Measurements from ENCODE around the gene TMEM14A.
A peak's percentile ranks its signal among the peaks of the same experiment; 100 is the strongest.
"Not testable (repeated sequence)": the region's sequence is repeated elsewhere in the genome, so short reads cannot be mapped to it uniquely, and the experiment has no call there.

The TMEM14A gene, protein sequence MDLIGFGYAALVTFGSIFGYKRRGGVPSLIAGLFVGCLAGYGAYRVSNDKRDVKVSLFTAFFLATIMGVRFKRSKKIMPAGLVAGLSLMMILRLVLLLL

DNA sequence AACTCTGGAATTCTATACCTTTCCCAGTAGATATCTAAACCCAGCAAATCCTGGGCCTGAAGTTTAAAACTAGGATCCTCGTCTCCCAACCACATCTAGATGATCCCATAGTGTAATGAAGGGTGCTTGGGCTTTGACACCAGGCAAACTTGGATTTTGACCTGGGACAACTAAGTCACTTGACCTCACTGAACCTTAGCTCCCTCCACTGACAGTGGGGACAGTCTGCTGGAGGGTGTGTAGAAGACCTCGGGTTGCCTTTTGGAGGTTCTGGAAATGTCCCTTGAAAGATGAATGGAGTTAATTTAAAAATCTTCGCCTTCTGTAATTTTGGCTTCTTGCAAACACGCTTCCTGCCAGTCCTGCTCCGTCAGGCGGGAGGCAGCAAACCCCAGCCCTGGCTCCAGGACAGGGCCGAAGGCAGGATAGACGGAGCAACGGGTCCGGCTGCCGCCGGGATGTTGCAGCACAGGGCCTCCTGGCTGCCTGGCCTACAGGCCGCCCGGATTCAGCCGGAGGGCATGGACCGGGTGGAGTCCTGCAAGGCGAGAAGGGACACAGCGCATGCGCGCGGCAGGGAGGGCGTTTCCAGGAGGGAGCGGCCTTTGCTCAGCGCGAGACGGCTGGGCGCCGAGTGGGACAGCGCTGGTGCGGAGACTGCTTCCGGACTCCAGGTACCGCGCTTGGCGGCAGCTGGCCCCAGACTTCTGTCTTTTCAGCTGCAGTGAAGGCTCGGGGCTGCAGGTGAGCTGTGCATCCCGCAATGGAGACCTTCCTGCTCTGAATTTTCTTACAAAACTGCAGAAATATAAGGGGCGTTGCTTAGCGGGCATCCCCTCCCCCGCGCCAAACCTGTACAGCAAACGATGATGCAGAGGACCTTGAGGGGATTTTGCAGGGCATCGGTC is at the start of gene TMEM14A:
Gene TMEM14A, plus strand, starts transcription at position 612 of the 908 bp plus-strand sequence. CDS start 5,990 bp downstream, outside the sequence.
- peak; percentile 92 for DNase-seq (ENCODE audit: low spot score)

DNA sequence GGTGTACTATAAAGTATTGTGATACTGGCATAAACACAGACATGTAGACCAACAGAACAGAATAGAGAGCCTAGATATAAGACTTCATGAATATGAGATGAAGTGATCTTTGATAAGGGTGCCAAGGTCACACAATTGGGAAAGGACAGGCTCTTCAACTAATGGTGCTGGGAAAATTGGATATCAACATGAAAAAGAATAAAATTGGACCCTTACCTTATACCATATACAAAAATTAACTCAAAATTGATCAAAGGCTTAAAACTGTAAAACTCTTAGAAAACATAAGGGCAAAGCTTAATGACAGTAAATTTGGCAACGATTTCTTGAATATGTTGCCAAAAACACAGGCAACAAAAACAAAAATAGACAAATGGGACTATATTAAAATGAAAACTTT is 49.3 kb upstream of the TMEM14A start:
- DNase-seq (ENCODE audit: low spot score), result no peak

DNA sequence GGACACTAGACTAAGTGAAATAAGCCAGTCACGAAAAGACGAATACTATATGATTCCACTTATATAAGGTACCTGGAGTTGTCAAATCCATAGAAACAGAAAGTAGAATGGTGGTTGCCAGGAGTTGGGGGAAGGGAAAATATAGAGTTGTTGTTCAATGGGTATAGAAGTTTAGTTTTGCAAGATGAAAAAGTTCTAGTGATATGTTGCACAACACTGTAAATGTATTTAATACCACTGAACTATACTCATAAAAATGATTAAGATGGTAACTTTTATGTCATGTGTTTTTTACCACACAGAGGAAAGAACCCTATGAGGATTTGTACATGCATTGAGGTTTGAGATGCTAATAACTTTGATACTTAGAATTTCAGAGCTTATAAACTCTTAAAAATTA is 48.1 kb upstream of the TMEM14A start:
- no peak for DNase-seq (ENCODE audit: low spot score)

DNA sequence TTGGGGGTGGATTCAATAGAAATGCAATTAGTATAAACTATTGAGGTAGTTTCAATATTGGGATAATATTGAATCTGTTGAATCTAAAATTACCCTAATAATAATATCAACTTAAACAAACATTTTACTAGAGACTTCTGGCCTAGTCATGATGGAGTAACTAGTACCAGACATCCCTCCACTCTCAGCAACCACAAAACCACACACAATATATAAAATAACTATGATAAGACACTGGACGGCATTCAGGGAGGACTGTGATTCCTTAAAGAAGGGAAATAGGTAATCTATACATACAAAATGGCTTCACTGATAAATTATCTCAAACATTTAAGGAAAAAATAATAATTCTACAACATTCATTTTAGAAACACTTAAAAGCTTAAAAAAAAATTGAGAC is 38.9 kb upstream of the TMEM14A start:
- DNase-seq (ENCODE audit: low spot score), result no peak

DNA sequence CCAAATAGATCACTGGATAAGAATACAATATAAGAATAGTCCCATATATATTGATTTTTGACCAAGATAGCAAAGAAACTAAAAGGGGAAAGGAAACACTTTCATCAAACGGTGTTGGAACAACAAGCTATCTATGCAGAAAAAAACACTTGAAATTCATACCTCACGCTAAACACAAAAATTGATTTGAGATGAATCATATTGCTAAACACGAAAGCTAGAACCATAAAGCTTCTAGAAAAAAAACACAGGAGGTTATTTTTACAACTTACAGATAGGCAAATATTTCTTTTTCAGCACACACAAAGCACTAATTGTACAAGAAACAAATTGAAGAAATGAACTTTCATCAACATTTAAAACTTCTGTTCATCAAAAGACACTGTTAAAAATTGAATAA is 36.7 kb upstream of the TMEM14A start:
- no peak for DNase-seq (ENCODE audit: low spot score)

DNA sequence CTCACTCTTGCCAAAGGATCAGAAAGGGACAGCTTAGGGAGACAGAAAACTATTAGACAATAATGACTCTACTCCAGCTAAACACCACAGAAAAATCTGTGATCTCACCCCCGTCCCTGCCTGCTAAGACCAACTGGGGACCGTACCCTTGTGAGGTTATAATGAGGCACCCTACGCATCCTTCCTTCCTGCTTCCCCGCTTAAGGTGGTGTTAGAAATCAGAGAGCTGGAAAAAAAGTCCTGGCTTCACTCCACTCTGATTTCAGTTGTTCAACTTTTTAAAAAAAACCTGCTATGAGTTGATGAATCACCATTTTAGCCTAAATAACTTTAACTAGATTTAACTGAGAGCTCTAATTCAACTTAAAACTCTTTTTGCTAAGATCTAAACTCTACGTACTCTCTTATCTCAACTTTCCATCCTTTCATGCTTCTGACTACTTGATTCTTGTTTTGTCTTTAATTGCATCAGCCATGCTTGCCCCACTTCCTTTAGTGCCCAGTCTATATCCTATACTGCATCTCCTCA is 35.8 kb upstream of the TMEM14A start:
- no peak for DNase-seq (ENCODE audit: low spot score)

DNA sequence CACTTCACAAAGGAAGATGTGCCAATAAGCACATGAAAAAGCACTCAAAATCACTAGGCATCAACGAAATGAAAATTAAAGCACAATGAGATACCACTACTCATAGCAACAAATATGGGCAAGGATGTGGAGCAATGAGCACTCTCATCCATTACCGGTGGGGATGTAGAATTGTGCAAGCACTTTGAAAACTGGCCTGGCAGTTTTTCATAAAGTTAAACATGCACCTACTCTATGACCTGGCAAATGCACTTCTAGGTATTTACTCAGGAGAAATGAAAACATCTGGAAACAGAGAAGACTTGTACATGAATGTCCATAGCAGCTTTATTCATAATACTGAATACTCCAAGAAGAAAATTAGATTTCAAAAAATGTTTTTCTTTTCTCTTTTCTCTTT is 34.1 kb upstream of the TMEM14A start:
- no peak for DNase-seq (ENCODE audit: low spot score)

DNA sequence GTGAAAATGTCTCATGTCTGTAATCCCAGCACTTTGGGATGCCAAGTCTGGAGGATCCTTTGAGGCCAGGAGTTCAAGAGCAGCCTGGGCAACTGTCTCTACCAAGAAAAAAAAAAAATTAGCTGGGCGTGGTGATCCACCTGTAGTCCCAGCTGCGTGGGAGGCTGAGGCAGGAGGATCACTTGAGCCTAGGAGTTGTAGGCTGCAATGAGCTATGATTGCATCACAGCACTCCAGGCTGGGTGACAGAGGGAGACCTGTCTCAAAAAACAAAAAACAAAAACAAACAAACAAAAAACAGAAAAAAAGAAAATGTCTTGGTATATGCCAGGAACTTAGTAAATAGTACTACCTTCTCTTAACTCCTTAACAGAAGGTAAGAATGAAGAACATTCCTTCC is 31.4 kb upstream of the TMEM14A start:
- DNase-seq (ENCODE audit: low spot score), result no peak

DNA sequence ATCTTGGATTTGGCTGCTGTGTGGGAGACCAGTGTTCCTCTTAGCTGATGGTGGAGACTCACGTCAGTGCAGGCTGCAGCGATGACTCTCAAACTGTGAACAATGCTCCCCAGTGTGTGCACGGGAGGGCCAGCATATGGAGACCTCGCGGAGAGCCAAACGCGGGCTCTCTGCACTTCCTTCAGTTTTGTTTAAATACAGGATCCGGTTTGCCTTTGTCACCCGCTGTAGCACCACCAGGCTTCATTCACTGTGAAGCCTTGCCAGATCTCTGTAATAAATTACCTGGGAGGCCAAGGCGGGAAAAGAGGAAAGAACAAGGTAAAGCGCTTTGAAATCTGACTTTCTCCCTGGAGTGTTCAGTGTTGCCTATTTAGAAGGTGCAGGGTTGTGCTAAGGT is 30.7 kb upstream of the TMEM14A start:
- DNase-seq (ENCODE audit: low spot score), result no peak

DNA sequence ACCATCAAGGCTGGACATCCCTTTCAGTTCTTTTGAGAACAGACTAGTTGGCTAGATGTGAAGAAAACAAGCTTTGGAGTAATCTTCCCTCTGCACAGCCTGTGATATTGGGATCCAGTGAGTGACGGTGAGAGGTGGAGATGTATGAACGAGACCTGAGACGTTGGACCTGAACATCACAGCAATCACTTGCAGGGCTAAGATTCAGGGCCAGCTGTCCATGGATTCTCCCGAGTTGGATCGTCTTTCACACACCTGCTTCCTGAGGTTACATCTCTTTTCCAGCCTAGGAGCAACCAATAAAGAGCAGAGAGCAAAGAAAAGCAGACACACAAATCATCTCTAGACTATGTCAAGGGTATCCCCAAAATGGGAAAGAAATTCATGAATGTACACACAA is 30.0 kb upstream of the TMEM14A start:
- no peak for DNase-seq (ENCODE audit: low spot score)

DNA sequence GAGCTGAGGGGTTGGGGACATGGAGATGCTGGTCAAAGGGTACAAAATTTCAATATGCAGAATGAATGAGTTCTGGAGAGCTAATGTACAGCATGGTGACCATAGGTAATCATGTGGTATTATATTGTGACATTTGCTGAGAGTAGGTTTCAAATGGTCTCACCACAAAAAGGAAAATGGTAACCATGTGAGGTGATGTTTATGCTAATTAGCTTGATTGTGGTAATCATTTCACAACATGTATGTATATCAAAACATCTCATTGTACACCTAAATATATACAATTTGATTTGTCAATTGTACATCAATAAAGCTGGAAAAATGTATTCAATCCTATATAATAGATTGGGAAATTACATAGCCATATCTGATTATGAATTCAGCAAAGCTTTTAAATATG is 29.5 kb upstream of the TMEM14A start:
- DNase-seq (ENCODE audit: low spot score), result no peak

DNA sequence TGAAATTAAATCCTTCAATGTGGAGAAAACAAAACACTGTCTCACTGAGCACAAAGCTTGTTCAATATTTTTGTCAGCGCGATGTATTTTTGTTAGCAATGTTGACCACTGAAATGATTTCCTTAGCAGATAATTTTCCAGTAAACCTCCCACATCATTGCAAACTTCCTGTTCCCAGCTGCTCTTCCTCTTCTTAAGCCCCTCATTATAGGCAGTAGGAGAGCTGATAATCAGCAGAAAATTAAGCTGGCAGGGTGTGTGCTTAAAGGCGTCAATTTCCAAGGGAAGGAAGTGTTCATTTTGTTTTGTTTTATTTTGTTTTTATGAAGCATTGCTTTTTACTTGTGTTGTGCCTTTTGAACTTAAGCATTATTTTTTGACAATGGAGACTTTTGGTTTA is 29.1 kb upstream of the TMEM14A start:
- DNase-seq (ENCODE audit: low spot score), result no peak

DNA sequence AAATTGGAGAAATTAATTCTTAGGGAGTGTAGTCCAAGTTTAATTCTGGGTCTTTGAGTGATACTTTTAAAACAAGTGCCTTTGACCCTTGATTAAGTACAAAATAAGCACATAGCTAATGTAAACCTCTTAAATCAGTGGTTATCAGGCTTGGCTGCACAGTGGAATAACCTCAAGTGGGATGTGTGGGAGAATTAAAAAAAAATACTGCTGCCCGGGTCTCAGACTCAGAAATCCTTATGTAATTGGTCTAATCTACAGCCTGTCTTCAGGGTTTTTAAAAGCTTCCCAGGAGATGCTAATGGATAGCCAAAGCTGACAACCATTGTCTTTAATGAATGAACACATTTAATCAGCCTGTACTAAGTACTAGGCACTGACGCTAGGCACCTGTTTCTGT is 28.5 kb upstream of the TMEM14A start:
- DNase-seq (ENCODE audit: low spot score), result no peak

DNA sequence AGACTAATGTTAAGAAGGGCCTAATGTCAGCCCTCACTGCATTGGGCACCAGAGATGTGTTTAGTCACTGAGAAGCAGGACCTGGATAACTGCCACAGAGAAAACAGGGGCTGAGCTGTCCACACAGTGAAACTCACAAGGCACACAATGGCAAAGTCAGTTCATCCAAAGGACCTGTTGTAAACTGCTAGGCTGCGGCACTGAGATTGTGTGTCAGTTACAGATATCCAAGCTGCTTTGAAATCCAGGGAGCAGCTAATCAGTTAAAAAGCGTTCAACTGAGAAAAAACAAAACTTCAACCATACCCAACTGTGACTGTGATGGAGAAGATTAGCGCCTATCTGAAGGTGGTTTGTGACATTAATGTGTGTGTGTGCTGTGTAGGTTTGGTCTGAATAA is 27.8 kb upstream of the TMEM14A start:
- no peak for DNase-seq (ENCODE audit: low spot score)

DNA sequence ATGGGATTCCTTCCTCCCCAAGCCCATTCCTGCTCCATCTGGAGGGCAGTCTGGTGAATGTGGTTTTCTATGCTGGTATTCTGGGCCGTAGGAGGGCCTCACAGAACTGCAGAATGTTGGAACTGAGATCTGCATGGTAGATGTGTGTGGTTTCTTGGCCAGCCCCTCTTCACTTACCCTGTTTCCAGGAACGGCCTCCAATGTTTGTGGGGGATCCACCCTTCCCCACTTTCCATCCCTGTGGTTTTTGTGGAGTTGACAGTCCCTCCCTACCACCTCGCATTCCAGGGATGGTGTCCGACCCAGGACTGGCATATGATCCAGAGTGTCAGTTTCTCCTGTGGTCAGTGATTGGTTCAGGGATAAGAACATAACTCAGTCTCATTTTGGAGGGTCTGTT is 26.7 kb upstream of the TMEM14A start:
- no peak for DNase-seq (ENCODE audit: low spot score)

DNA sequence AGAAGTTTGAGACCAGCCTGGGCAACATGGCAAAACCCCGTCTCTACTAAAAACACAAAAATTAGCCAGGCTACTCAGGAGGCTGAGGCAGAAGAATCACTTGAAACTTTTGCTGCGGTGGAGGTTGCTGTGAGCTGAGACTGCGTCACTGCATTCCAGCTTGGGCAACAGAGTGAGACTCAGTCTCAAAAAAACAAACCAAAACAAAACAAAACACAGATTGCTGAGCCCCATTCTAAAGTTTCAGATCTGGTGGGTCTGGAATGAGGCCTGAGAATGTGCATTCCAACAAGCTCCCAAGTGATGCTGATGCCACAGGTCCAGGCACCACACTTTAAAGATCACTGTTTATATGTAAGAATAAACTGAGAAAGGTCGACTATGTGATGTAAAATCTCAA is 24.9 kb upstream of the TMEM14A start:
- DNase-seq (ENCODE audit: low spot score), result no peak

DNA sequence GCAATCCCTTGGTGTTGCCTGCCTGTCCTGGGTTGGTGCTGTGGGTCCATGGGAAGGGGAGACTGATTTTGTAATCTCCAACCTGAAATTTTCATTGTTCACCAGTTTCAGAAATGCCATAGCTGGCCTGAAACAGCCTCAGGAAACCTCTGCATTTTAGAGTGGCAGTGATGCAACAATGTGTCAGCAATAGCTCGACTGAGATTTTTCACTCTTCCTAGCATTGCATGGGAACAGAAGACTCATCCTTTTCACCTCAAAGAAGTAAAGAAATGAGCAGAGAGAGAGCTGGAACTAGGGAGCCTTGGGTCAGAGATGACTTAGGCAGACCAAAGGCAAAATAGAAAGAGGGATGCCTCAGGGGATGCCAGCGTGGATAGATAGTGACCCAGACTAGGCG is 23.7 kb upstream of the TMEM14A start:
- DNase-seq (ENCODE audit: low spot score), result no peak

DNA sequence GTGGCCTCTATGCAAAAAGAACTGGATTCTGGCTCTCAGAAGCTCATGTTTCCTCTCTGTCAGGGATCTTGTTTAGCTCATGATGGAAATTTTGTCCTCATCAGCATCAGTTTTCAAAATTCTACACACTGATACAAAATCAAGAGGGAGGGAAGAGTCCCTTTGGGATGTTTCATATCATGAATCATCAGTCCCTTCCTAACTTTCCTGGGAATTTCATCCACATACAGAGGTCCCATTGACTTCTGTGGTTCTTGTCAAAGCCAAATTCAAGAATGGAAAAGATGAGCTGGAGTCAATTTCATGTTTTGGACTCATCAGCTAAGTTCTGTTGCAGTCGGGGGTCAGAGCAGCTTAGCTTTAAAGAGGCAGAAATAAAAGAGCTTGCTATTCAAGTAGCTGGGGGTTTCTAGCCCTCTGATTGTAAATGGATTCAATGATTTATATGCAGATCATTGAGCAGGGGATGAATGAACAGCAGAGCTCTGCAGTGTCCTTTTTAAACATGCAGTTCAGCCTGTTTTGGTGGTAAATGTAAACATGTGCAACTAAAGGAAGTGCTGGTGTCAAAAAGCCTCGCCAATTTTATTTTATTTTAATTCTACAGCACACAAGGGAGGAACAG is 21.3 kb upstream of the TMEM14A start:
- DNase-seq (ENCODE audit: low spot score), result no peak

DNA sequence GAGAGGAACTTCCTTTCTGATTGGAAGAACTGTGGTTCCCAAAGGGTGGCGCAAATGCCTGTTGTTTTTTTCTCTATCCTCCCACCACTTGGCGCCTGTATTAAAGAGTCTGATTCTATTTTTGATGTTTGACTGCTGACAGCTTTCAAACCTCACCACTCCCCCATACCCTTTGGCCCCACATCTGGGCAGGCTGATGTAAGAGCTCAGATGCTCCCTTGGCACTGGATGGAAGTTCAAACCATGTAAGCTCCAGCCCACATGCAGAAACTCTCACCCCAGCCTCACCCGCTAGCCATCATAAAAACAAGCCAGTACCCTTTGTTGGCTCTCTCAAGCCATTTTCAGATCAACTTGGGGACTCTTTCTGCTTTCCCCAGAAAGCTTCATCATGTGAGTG is 20.0 kb upstream of the TMEM14A start:
- DNase-seq (ENCODE audit: low spot score), result no peak

DNA sequence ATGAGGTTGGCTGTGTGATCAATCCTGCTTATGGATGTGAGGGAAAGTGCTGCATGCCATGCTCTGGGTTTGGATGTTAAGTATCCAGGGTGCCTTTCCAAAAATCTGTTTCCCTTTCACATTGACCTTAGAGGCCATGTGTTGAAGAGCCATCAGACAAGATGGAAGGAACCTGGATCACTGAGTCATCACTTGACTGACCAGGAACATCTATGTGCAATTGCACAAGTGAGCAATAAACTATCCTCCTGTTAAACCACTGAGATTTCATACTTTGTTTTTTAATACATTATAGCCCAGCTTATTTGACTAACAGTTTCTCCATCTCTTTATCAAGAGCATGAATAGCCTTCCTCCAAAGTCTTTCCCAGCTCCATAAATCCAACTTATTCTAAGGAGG is 17.8 kb upstream of the TMEM14A start:
- no peak for DNase-seq (ENCODE audit: low spot score)

DNA sequence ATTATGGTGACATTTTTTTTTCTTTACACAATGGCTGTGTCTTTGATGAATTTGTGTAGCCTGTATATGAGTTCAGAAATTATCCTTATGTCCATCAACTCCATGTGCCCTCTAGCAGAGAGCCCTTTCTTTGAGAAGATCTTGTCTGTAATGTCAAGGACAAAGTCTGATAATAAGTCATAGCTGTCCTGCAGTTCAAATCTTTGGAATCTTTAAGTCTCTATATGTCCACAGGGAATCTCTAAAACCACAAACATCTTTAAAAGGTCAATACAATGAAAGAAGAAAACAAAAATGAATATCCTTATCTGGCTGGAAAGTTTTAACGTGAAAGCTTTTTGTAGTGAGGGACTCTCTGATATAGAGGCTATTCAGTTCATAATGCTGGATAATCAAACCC is 16.9 kb upstream of the TMEM14A start:
- no peak for DNase-seq (ENCODE audit: low spot score)

DNA sequence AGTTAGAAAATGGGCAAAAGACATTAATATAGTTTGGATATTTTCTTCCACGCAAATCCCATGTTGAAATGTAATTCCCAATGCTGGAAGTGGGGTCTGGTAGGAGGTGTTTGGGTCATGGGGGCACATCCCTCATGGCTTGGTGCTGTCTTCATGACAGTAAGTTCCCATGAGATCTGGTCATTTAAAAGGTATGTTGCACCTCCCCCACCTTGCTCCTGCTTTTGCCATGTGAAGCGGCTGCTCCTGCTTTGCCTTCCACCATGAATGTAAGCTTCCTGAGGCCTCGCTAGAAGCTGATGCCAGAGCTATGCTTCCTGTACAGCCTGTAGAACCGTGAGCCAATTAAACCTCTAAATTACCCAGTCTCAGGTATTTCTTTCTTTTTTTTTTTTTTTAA is 16.3 kb upstream of the TMEM14A start:
- DNase-seq (ENCODE audit: low spot score), result no peak

DNA sequence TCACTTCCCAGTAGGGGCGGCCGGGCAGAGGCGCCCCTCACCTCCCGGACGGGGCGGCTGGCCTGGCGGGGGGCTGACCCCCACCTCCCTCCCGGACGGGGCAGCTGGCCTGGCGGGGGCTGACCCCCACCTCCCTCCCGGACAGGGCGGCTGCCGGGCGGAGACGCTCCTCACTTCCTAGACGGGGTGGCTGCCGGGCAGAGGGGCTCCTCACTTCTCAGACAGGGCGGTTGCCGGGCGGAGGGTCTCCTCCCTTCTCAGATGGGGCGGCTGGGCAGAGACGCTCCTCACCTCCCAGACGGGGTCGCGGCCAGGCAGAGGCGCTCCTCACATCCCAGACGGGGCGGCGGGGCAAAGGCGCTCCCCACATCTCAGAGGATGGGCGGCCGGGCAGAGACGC is 15.0 kb upstream of the TMEM14A start:
- not testable (repeated sequence) for DNase-seq (ENCODE audit: low spot score)

All from germinal center (tissue), 1 donor.